Measurements from ENCODE around the gene ACD. TPM values are rescaled to one million over a fixed set of nuclear protein-coding genes. Genes with fewer than 3 reads are reported as not detected.

Gene ACD
- total and polyA plus RNA-seq, 3 donors from 2014 or later: 40.3 to 48.3 (median 44.7) TPM

- Histone ChIP-seq H3K27ac (no peak overlapping the region), H3K9me3 (no peaks in the 10 kb centered on the region), H3K36me3 (ENCODE audit: low read depth, missing control alignments) (no peaks in the 10 kb centered on the region), H3K4me1 (peaks cover 10% of the 10 kb centered on the region), H3K27me3 (no peaks in the 10 kb centered on the region), H3K4me3 (peak overlapping the region in 1 of 2 donors; percentile 5)
- TF ChIP-seq POLR2A (IDR thresholded peaks at IDR 0.05) (no peak), CTCF (IDR thresholded peaks at IDR 0.05) (no peak)
- intact Hi-C loops (cut with DNase I; ENCODE audit: low total_unique reads): loop anchor here (10.0 kb wide), 1 partner anchor 104 kb away; no protein-coding TSS in a partner anchor
- 28 to 57% methylated on average over 14 to 32 of the region's 35 CpGs for WGBS, 2 donors
- no peak for DNase-seq
These were observed 11.2 kb downstream of the ACD start for GRCh38 chr16:67648764-67649407.

GRCh38 chr16:67648088-67648763, 11.8 kb downstream of the ACD start:
- Histone ChIP-seq H3K27me3 (no peaks in the 10 kb centered on the region), H3K9me3 (no peaks in the 10 kb centered on the region), H3K4me1 (peaks cover 4% of the 10 kb centered on the region), H3K4me3 (peak overlapping the region in 1 of 2 donors; percentile 5), H3K36me3 (ENCODE audit: low read depth, missing control alignments) (no peaks in the 10 kb centered on the region), H3K27ac (no peak overlapping the region)
- no peak for TF ChIP-seq CTCF (IDR thresholded peaks at IDR 0.05)
- TF ChIP-seq POLR2A (IDR thresholded peaks at IDR 0.05): no peak
- no peak for DNase-seq
- intact Hi-C loops (cut with DNase I; ENCODE audit: low total_unique reads): loop anchor here (10.0 kb wide), 1 partner anchor 103 kb away; no protein-coding TSS in a partner anchor
- WGBS, 2 donors: 17 to 26% methylated on average over 17 to 25 of the region's 65 CpGs

- no peaks in the 10 kb centered on the region for H3K27me3 ChIP-seq
These were observed 12.4 kb downstream of the ACD start for GRCh38 chr16:67647681-67648080.

GRCh38 chr16:67647111-67647651, 12.9 kb downstream of the ACD start:
- intact Hi-C loops (cut with DNase I; ENCODE audit: low total_unique reads): loop anchor here (10.0 kb wide), 1 partner anchor 102 kb away; no protein-coding TSS in a partner anchor
- DNase-seq: no peak
- Histone ChIP-seq H3K9me3 (no peaks in the 10 kb centered on the region), H3K27me3 (no peaks in the 10 kb centered on the region), H3K4me1 (peaks cover 3% of the 10 kb centered on the region), H3K36me3 (ENCODE audit: low read depth, missing control alignments) (no peaks in the 10 kb centered on the region), H3K4me3 (no peak overlapping the region), H3K27ac (no peak overlapping the region)
- 62 to 85% methylated on average over 8 to 15 of the region's 15 CpGs for WGBS, 2 donors
- TF ChIP-seq CTCF (IDR thresholded peaks at IDR 0.05) (no peak), POLR2A (IDR thresholded peaks at IDR 0.05) (no peak)

More at GRCh38 chr16:67647681-67648080, 12.4 kb downstream of the ACD start:
- no peak for DNase-seq
- Histone ChIP-seq H3K36me3 (ENCODE audit: low read depth, missing control alignments) (no peaks in the 10 kb centered on the region), H3K27ac (no peak overlapping the region), H3K9me3 (no peaks in the 10 kb centered on the region), H3K4me3 (no peak overlapping the region), H3K4me1 (peaks cover 3% of the 10 kb centered on the region)
- TF ChIP-seq POLR2A (IDR thresholded peaks at IDR 0.05): no peak
- TF ChIP-seq CTCF (IDR thresholded peaks at IDR 0.05): no peak
- 59 to 68% methylated on average over 13 of the region's 13 CpGs for WGBS, 2 donors
- intact Hi-C loops (cut with DNase I; ENCODE audit: low total_unique reads): loop anchor here (10.0 kb wide), 1 partner anchor 103 kb away; no protein-coding TSS in a partner anchor

All from testis (tissue), 3 donors.